ENCODE measurements around the gene LYST.

DNA sequence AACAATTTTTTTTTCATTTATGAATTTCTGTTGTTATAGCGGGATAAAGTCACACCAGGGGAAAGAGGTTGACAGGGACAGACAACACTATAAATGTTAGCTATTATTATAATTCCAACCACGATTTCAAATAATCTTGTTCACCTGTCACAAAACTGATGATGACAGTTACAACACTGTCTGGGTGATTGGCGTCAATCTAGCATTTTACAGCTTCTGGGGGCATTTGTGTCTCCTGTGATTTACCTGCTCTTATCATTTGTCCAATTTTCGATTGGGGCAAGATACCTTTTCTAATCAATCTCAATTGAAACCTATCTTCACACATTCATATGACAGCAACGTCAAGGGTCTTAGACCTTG is 44.6 kb upstream of the LYST start:
- TF ChIP-seq NFIC (IDR thresholded peaks at IDR 0.05; ENCODE audit: borderline replicate concordance) = no peak
- TF ChIP-seq, protein P1, sequence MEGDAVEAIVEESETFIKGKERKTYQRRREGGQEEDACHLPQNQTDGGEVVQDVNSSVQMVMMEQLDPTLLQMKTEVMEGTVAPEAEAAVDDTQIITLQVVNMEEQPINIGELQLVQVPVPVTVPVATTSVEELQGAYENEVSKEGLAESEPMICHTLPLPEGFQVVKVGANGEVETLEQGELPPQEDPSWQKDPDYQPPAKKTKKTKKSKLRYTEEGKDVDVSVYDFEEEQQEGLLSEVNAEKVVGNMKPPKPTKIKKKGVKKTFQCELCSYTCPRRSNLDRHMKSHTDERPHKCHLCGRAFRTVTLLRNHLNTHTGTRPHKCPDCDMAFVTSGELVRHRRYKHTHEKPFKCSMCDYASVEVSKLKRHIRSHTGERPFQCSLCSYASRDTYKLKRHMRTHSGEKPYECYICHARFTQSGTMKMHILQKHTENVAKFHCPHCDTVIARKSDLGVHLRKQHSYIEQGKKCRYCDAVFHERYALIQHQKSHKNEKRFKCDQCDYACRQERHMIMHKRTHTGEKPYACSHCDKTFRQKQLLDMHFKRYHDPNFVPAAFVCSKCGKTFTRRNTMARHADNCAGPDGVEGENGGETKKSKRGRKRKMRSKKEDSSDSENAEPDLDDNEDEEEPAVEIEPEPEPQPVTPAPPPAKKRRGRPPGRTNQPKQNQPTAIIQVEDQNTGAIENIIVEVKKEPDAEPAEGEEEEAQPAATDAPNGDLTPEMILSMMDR (IDR thresholded peaks at IDR 0.05) = no peak
- no peak for TF ChIP-seq TEAD4 (IDR thresholded peaks at IDR 0.05; ENCODE audit: borderline replicate concordance, insufficient read depth)
- TF ChIP-seq, protein P2, sequence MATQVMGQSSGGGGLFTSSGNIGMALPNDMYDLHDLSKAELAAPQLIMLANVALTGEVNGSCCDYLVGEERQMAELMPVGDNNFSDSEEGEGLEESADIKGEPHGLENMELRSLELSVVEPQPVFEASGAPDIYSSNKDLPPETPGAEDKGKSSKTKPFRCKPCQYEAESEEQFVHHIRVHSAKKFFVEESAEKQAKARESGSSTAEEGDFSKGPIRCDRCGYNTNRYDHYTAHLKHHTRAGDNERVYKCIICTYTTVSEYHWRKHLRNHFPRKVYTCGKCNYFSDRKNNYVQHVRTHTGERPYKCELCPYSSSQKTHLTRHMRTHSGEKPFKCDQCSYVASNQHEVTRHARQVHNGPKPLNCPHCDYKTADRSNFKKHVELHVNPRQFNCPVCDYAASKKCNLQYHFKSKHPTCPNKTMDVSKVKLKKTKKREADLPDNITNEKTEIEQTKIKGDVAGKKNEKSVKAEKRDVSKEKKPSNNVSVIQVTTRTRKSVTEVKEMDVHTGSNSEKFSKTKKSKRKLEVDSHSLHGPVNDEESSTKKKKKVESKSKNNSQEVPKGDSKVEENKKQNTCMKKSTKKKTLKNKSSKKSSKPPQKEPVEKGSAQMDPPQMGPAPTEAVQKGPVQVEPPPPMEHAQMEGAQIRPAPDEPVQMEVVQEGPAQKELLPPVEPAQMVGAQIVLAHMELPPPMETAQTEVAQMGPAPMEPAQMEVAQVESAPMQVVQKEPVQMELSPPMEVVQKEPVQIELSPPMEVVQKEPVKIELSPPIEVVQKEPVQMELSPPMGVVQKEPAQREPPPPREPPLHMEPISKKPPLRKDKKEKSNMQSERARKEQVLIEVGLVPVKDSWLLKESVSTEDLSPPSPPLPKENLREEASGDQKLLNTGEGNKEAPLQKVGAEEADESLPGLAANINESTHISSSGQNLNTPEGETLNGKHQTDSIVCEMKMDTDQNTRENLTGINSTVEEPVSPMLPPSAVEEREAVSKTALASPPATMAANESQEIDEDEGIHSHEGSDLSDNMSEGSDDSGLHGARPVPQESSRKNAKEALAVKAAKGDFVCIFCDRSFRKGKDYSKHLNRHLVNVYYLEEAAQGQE (IDR thresholded peaks at IDR 0.05; ENCODE audit: low read depth, low read length) = no peak
- TF ChIP-seq POLR2AphosphoS5 (IDR thresholded peaks at IDR 0.05; ENCODE audit: low read depth, low read length) = no peak
- TF ChIP-seq MXI1 (IDR thresholded peaks at IDR 0.05; ENCODE audit: low read depth, low read length) = no peak
- no peak for TF ChIP-seq FOXM1 (IDR thresholded peaks at IDR 0.05; ENCODE audit: low read depth)
- no peak for TF ChIP-seq EZH2phosphoT487 (IDR thresholded peaks at IDR 0.05; ENCODE audit: borderline replicate concordance, low read depth)
- TF ChIP-seq, protein P3, sequence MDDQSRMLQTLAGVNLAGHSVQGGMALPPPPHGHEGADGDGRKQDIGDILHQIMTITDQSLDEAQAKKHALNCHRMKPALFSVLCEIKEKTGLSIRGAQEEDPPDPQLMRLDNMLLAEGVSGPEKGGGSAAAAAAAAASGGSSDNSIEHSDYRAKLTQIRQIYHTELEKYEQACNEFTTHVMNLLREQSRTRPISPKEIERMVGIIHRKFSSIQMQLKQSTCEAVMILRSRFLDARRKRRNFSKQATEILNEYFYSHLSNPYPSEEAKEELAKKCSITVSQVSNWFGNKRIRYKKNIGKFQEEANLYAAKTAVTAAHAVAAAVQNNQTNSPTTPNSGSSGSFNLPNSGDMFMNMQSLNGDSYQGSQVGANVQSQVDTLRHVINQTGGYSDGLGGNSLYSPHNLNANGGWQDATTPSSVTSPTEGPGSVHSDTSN (IDR thresholded peaks at IDR 0.05) = no peak
- no peak for TF ChIP-seq EP300 (IDR thresholded peaks at IDR 0.05; ENCODE audit: borderline replicate concordance in 1 of 2, low read depth in 1 of 2, low read length in 1 of 2)
- TF ChIP-seq, protein P4, sequence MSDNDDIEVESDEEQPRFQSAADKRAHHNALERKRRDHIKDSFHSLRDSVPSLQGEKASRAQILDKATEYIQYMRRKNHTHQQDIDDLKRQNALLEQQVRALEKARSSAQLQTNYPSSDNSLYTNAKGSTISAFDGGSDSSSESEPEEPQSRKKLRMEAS (IDR thresholded peaks at IDR 0.05; ENCODE audit: low read depth) = no peak
- no peak for TF ChIP-seq NRF1 (IDR thresholded peaks at IDR 0.05; ENCODE audit: low read depth, low read length)
